Peyer's patch (tissue), 4 donors: Measurements from ENCODE around the gene CCDC85C.

Source experiments
- CTCF ChIP-seq, 6 experiments: fragments of 450-650 bp in 4 of 6; fragments of 200-600 bp in 2 of 6; sonication (generic) in 1 of 6; IDR thresholded peaks; one replicate each; pipeline ENCODE4 v1.5.1; 2017 to 2019; ENCODE audit warnings: antibody characterized with exemption in 6 of 6, mild to moderate bottlenecking in 3 of 6, moderate library complexity in 1 of 6
- POLR2A ChIP-seq, 2 donors: fragments of 450-650 bp; IDR thresholded peaks; one replicate each; pipeline ENCODE4 v1.5.1; 2017; ENCODE audit warnings: antibody characterized with exemption in 2 of 2, mild to moderate bottlenecking in 2 of 2, moderate library complexity in 2 of 2

- TF ChIP-seq CTCF (IDR thresholded peaks at IDR 0.05) (peak in 3 of 6 experiments; percentile 20 to 31 (median 25)), POLR2A (IDR thresholded peaks at IDR 0.05) (peak in 1 of 2 donors; percentile 42)
Measured at GRCh38 chr14:99575043-99576023, 28.7 kb downstream of the CCDC85C start.
